ENCODE measurements around the gene XRCC1.

- peak; percentile 55 to 68 (median 56) for TF ChIP-seq POLR2AphosphoS5 (IDR thresholded peaks at IDR 0.05)
- TF ChIP-seq CTCF (IDR thresholded peaks at IDR 0.05): no peak
Observed at GRCh38 chr19:43575156-43575950, at the start of gene XRCC1, which contains the start of gene PINLYP.
